ENCODE results near the gene MMP20.

- TF ChIP-seq ZNF121 (CRISPR knock-in tag; IDR thresholded peaks at IDR 0.05) (no peak), AFF4 (CRISPR knock-in tag; IDR thresholded peaks at IDR 0.05; ENCODE audit: borderline replicate concordance) (no peak), STAT6 (CRISPR knock-in tag; conservative IDR thresholded peaks at IDR 0.05; ENCODE audit: low read depth) (no peak), NFYB (CRISPR knock-in tag; conservative IDR thresholded peaks at IDR 0.05; ENCODE audit: low read depth) (no peak)
Measured at GRCh38 chr11:102599642-102600261, 25.4 kb downstream of the MMP20 start.
